ENCODE data around the gene UNC13A. TPM values are rescaled to one million over a fixed set of nuclear protein-coding genes. Genes with fewer than 3 reads are reported as not detected.

The UNC13A gene
- total RNA-seq, 6 donors from 2014 or later = under 0.01 to 0.54 (median 0.33) TPM; not detected in 1

DNA sequence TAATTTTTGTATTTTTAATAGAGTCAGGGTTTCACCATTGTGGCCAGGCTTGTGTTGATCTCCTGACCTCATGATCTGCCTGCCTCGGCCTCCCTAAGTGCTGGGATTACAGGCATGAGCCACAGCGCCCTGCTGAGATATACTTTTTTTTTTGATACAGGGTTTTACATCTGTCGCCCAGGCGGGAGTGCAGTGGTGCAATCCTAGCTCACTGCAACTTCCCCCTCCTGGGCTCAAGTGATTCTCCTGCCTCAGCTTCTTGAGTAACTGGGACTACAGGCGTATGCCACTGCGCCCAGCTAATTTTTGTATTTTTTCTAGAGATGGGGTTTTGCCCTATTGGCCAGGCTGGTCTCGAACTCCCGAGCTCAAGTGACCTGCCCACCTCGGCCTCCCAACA, 130.7 kb downstream of the UNC13A start:
- DNase-seq = peak in 1 of 2 donors; percentile 72
- no peak for ATAC-seq (ENCODE audit: low FRiP score in 2 of 2)
- H3K4me1 ChIP-seq = peaks cover 26 to 47% (median 38%) of the 10 kb centered on the region in 4 donors
- no peaks in the 10 kb centered on the region for H3K27me3 ChIP-seq
- TF ChIP-seq POLR2A (IDR thresholded peaks at IDR 0.05) = peak in 1 of 4 donors; percentile 20
- TF ChIP-seq POLR2AphosphoS5 (IDR thresholded peaks at IDR 0.05) = peak in 1 of 2 donors; percentile 28
- no peak for TF ChIP-seq EP300 (IDR thresholded peaks at IDR 0.05)
- TF ChIP-seq, protein P1, sequence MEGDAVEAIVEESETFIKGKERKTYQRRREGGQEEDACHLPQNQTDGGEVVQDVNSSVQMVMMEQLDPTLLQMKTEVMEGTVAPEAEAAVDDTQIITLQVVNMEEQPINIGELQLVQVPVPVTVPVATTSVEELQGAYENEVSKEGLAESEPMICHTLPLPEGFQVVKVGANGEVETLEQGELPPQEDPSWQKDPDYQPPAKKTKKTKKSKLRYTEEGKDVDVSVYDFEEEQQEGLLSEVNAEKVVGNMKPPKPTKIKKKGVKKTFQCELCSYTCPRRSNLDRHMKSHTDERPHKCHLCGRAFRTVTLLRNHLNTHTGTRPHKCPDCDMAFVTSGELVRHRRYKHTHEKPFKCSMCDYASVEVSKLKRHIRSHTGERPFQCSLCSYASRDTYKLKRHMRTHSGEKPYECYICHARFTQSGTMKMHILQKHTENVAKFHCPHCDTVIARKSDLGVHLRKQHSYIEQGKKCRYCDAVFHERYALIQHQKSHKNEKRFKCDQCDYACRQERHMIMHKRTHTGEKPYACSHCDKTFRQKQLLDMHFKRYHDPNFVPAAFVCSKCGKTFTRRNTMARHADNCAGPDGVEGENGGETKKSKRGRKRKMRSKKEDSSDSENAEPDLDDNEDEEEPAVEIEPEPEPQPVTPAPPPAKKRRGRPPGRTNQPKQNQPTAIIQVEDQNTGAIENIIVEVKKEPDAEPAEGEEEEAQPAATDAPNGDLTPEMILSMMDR (IDR thresholded peaks at IDR 0.05) = no peak
- 73 to 82% methylated on average over 9 of the region's 9 CpGs for WGBS, 2 donors
- H3K27ac ChIP-seq = peak overlapping the region in 3 of 4 donors; percentile 81 to 95 (median 92)
- peak overlapping the region in 1 of 4 donors; percentile 80 for H3K4me3 ChIP-seq
- no peaks in the 10 kb centered on the region for H3K9me3 ChIP-seq
- peaks cover 4 to 33% (median 23%) of the 10 kb centered on the region in 4 donors for H3K36me3 ChIP-seq

DNA sequence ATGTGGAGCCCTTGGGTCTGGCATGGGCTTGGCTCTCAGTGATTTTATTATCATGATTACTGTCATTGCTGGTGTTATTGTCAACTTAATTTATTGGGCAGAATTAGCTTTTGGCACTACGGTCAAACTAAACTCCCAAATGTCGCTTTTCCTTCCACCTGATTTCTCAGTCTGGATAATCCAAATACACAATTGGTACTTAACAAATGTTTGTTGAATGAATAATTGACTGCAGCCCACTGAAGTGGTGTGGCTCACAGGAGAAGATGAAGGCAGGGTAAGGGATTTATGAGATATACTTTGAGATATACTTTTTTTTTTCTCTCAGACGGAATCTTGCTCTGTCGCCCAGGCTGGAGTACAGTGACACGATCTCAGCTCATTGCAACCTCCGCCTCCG, 131.2 kb downstream of the UNC13A start:
- WGBS, 2 donors = 83 to 85% methylated on average over 7 of the region's 7 CpGs
- ATAC-seq (ENCODE audit: low FRiP score in 2 of 2) (no peak), DNase-seq (no peak)
- Histone ChIP-seq H3K4me1 (peaks cover 26 to 47% (median 37%) of the 10 kb centered on the region in 4 donors), H3K27ac (peak overlapping the region in 3 of 4 donors; percentile 81 to 95 (median 92)), H3K27me3 (no peaks in the 10 kb centered on the region), H3K9me3 (no peaks in the 10 kb centered on the region), H3K36me3 (peaks cover 1 to 28% (median 19%) of the 10 kb centered on the region in 4 donors), H3K4me3 (peak overlapping the region in 2 of 4 donors; percentile 80 to 97)
- TF ChIP-seq EP300 (IDR thresholded peaks at IDR 0.05) = no peak
- no peak for TF ChIP-seq POLR2AphosphoS5 (IDR thresholded peaks at IDR 0.05)
- TF ChIP-seq POLR2A (IDR thresholded peaks at IDR 0.05) = no peak
- TF ChIP-seq, protein P1 (IDR thresholded peaks at IDR 0.05) = no peak

DNA sequence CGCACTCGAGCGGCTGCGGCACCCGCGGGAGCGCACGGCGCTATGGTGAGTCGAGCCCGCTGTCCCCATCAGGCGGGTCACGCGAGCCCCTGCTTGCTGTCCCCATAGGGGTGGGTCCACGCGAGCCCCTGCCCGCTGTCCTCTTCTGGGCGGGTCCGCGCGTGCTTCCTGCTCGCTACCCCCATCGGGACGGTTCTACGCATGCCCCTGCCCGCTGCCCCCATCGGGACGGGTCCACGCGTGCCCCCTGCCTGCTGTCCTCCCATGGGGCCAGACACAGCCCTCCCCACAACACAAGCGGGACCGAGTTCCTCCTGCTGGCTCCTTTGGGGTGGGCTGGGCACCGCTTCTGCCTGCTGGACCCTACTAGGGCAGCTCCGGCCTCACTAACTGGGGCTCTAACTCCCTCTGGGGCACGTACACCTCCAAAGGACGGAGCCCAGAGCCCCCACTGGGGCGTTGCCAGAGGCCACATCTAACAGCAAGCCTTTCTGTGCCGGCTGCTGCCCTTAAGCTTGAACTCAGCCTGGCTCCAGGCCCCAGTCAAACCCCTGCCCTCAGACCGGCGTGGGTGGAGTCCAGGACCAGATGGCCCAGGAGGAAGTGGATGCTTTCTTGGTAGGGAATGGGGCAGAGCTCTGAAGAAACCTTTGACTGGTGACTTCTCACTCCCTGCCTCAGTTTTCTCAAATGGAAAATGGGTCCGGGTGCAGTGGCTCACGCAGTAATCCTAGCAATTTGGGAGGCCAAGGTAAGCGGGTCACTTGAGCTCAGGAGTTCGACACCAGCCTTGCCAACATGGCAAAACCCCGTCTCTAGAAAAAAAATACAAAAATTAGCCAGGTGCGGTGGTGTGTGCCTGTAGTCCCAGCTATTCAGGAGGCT, 132.0 kb downstream of the UNC13A start:
- H3K4me3 ChIP-seq = peak overlapping the region; percentile 80 to 97 (median 88)
- peaks cover 0 to 22% (median 16%) of the 10 kb centered on the region in 4 donors for H3K36me3 ChIP-seq
- no peaks in the 10 kb centered on the region for H3K27me3 ChIP-seq
- TF ChIP-seq, protein P1 (IDR thresholded peaks at IDR 0.05) = peak in 1 of 6 experiments; percentile 25
- peak; percentile 29 to 41 for TF ChIP-seq POLR2AphosphoS5 (IDR thresholded peaks at IDR 0.05)
- TF ChIP-seq POLR2A (IDR thresholded peaks at IDR 0.05) = peak in 2 of 4 donors; percentile 38 to 62
- no peak for TF ChIP-seq EP300 (IDR thresholded peaks at IDR 0.05)
- ATAC-seq (ENCODE audit: low FRiP score in 2 of 2) (peak; percentile 45 to 84), DNase-seq (peak in 1 of 2 donors; percentile 76)
- H3K9me3 ChIP-seq = no peaks in the 10 kb centered on the region
- 10 to 43% methylated on average over 10 to 39 of the region's 46 CpGs for WGBS, 2 donors
- peaks cover 26 to 47% (median 34%) of the 10 kb centered on the region in 4 donors for H3K4me1 ChIP-seq
- peak overlapping the region; percentile 72 to 95 (median 86) for H3K27ac ChIP-seq

DNA sequence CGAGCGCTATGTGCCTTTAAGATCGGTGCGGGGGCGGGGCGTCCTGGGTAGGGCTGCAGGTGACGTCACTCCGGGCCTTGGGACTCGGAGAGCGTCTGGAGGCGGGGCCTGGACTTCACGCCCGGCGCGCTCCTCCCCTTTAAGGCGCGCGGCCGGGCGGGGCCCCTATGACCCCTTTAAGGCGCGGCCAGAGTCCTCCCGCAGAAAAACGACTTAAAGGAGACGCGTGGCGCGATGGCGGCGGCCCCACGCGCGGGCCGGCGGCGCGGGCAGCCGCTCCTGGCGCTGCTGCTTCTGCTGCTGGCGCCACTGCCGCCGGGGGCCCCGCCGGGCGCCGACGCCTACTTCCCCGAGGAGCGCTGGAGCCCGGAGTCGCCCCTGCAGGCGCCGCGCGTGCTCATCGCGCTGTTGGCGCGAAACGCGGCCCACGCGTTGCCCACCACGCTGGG, 132.7 kb downstream of the UNC13A start, which contains the start of gene COLGALT1:
Gene COLGALT1 (plus strand): TSS at position 170 of the 449 bp plus-strand sequence. CDS start 65 bp downstream, at position 235.
- DNase-seq (peak; percentile 99 to 100), ATAC-seq (ENCODE audit: low FRiP score in 2 of 2) (peak; percentile 97 to 98)
- TF ChIP-seq POLR2AphosphoS5 (IDR thresholded peaks at IDR 0.05) (peak; percentile 25 to 56), POLR2A (IDR thresholded peaks at IDR 0.05) (peak in 3 of 4 donors; percentile 14 to 63 (median 39)), EP300 (IDR thresholded peaks at IDR 0.05) (no peak)
- Histone ChIP-seq H3K36me3 (peaks cover 0 to 15% (median 13%) of the 10 kb centered on the region in 4 donors), H3K4me3 (peak within 1 kb of the TSS; percentile 80 to 97 (median 88)), H3K27me3 (no peaks in the 10 kb centered on the region), H3K9me3 (no peaks in the 10 kb centered on the region), H3K27ac (peak within 1 kb of the TSS; percentile 72 to 95 (median 86)), H3K4me1 (peaks cover 20 to 41% (median 32%) of the 10 kb centered on the region in 4 donors)
- 0% methylated on average over 36 of the region's 64 CpGs; no CpG with 5 or more reads in 1 of the 2 donors for WGBS, 2 donors

Measured in upper lobe of left lung (tissue), 6 donors.